HEK293 (cell line): ENCODE measurements around the gene WNT16.

Source experiments
- CTCF ChIP-seq: fragments of 450-650 bp; formaldehyde crosslinking; IDR thresholded peaks from 2 replicates; pipeline ENCODE4 v1.5.1; 2016; ENCODE audit warnings: missing biosample characterization, missing genetic modification characterization
- ELK4 ChIP-seq: IDR thresholded peaks from 2 replicates; pipeline ENCODE4 v1.6.1; 2011; ENCODE audit warnings: mild to moderate bottlenecking, low read depth, low read length, borderline replicate concordance
- HIC1 ChIP-seq: fragments of 450-650 bp; formaldehyde crosslinking; IDR thresholded peaks from 2 replicates; pipeline ENCODE4 v1.5.1; 2016; ENCODE audit warnings: missing biosample characterization, missing genetic modification characterization
- MEIS1 ChIP-seq: sonication (generic); formaldehyde crosslinking; IDR thresholded peaks from 2 replicates; pipeline ENCODE4 v1.8.1; 2022; ENCODE audit warnings: missing genetic modification reagents, mild to moderate bottlenecking, borderline replicate concordance
- OSR2 ChIP-seq: fragments of 450-650 bp; formaldehyde crosslinking; IDR thresholded peaks from 2 replicates; pipeline ENCODE4 v1.5.1; 2016; ENCODE audit warnings: missing biosample characterization, missing genetic modification characterization
- PRDM4 ChIP-seq: fragments of 450-650 bp; formaldehyde crosslinking; IDR thresholded peaks from 2 replicates; pipeline ENCODE4 v1.5.1; 2017; ENCODE audit warnings: missing biosample characterization, missing genetic modification characterization
- PRDM6 ChIP-seq: fragments of 450-650 bp; formaldehyde crosslinking; IDR thresholded peaks from 2 replicates; pipeline ENCODE4 v1.5.1; 2017; ENCODE audit warnings: missing biosample characterization, missing genetic modification characterization
- SP3 ChIP-seq: fragments of 450-650 bp; formaldehyde crosslinking; IDR thresholded peaks from 2 replicates; pipeline ENCODE4 v1.5.1; 2016; ENCODE audit warnings: missing biosample characterization, missing genetic modification characterization
- SP7 ChIP-seq: fragments of 450-650 bp; formaldehyde crosslinking; IDR thresholded peaks from 2 replicates; pipeline ENCODE4 v1.5.1; 2016; ENCODE audit warnings: missing biosample characterization, missing genetic modification characterization
- TCF7L2 ChIP-seq: IDR thresholded peaks from 2 replicates; pipeline ENCODE4 v1.6.1; 2011; ENCODE audit warnings: low read depth, mild to moderate bottlenecking, inconsistent platforms, low read length, moderate library complexity, borderline replicate concordance
- WT1 ChIP-seq: fragments of 450-650 bp; formaldehyde crosslinking; IDR thresholded peaks from 2 replicates; pipeline ENCODE4 v1.5.1; 2016; ENCODE audit warnings: missing biosample characterization, missing genetic modification characterization
- ZBTB20 ChIP-seq: fragments of 450-650 bp; formaldehyde crosslinking; IDR thresholded peaks from 2 replicates; pipeline ENCODE4 v1.5.1; 2016; ENCODE audit warnings: missing biosample characterization, missing genetic modification characterization
- ZFHX2 ChIP-seq: fragments of 450-650 bp; formaldehyde crosslinking; conservative IDR thresholded peaks from 2 replicates; pipeline ENCODE4 v1.5.1; 2016; ENCODE audit warnings: missing biosample characterization, missing genetic modification characterization
- ZNF146 ChIP-seq: fragments of 450-650 bp; formaldehyde crosslinking; IDR thresholded peaks from 2 replicates; pipeline ENCODE4 v1.5.1; 2016; ENCODE audit warnings: missing biosample characterization, missing genetic modification characterization
- ZNF169 ChIP-seq: fragments of 450-650 bp; formaldehyde crosslinking; IDR thresholded peaks from 2 replicates; pipeline ENCODE4 v1.5.1; 2016; ENCODE audit warnings: missing biosample characterization, missing genetic modification characterization
- ZNF18 ChIP-seq: fragments of 450-650 bp; formaldehyde crosslinking; IDR thresholded peaks from 2 replicates; pipeline ENCODE4 v1.5.1; 2016; ENCODE audit warnings: missing biosample characterization, missing genetic modification characterization
- ZNF24 ChIP-seq: fragments of 450-650 bp; formaldehyde crosslinking; IDR thresholded peaks from 2 replicates; pipeline ENCODE4 v1.5.1; 2016; ENCODE audit warnings: missing biosample characterization, missing genetic modification characterization
- ZNF302 ChIP-seq: fragments of 450-650 bp; formaldehyde crosslinking; IDR thresholded peaks from 2 replicates; pipeline ENCODE4 v1.5.1; 2016; ENCODE audit warnings: missing biosample characterization, missing genetic modification characterization, low read depth
- ZNF423 ChIP-seq: fragments of 450-650 bp; formaldehyde crosslinking; IDR thresholded peaks from 2 replicates; pipeline ENCODE4 v1.5.1; 2016; ENCODE audit warnings: missing biosample characterization, missing genetic modification characterization
- ZNF544 ChIP-seq: fragments of 450-650 bp; formaldehyde crosslinking; IDR thresholded peaks from 2 replicates; pipeline ENCODE4 v1.5.0; 2017; ENCODE audit warnings: missing biosample characterization, missing genetic modification characterization
- ZNF621 ChIP-seq: fragments of 450-650 bp; formaldehyde crosslinking; IDR thresholded peaks from 2 replicates; pipeline ENCODE4 v1.5.1; 2017; ENCODE audit warnings: missing biosample characterization, missing genetic modification characterization
- ZNF626 ChIP-seq: fragments of 450-650 bp; sonication (Bioruptor Pico); formaldehyde crosslinking; IDR thresholded peaks from 2 replicates; pipeline ENCODE4 v1.5.1; 2018; ENCODE audit warnings: missing biosample characterization, missing genetic modification characterization, inconsistent platforms
- ZNF777 ChIP-seq: fragments of 450-650 bp; formaldehyde crosslinking; IDR thresholded peaks from 2 replicates; pipeline ENCODE4 v1.5.1; 2017; ENCODE audit warnings: missing biosample characterization, missing genetic modification characterization, borderline replicate concordance
- ZNF792 ChIP-seq: fragments of 450-650 bp; formaldehyde crosslinking; IDR thresholded peaks from 2 replicates; pipeline ENCODE4 v1.5.1; 2016; ENCODE audit warnings: missing biosample characterization, missing genetic modification characterization
- ZNF830 ChIP-seq: fragments of 450-650 bp; IDR thresholded peaks from 2 replicates; pipeline ENCODE4 v1.5.0; 2018; ENCODE audit warnings: missing biosample characterization, missing genetic modification characterization, low read depth, mild to moderate bottlenecking, moderate library complexity
- ZSCAN4 ChIP-seq: fragments of 450-650 bp; formaldehyde crosslinking; IDR thresholded peaks from 2 replicates; pipeline ENCODE4 v1.5.1; 2017; ENCODE audit warnings: missing biosample characterization, missing genetic modification characterization

WNT16 gene

GRCh38 chr7:121313793-121314676, 14.8 kb upstream of the WNT16 start (continued):
- peak; percentile 90 for TF ChIP-seq PRDM4
- peak; percentile 91 for TF ChIP-seq OSR2 (tag by site-specific recombination)
- no peak for TF ChIP-seq ZNF146 (tag by site-specific recombination)
- peak; percentile 76 for TF ChIP-seq ZNF24 (tag by site-specific recombination)
- peak; percentile 58; the same call in 1 of the 2 replicates for TF ChIP-seq TCF7L2
- peak; percentile 20; the same call in 1 of the 2 replicates for TF ChIP-seq ZBTB20 (tag by site-specific recombination)
- no peak for TF ChIP-seq HIC1
- TF ChIP-seq ELK4: no peak
- no peak for TF ChIP-seq ZNF792 (tag by site-specific recombination)
- no peak for TF ChIP-seq CTCF (tag by site-specific recombination)
- peak; percentile 53; the same call in 1 of the 2 replicates for TF ChIP-seq ZNF626
- no peak for TF ChIP-seq ZNF302 (tag by site-specific recombination)
- TF ChIP-seq PRDM6: peak; percentile 96
- peak; percentile 97 for TF ChIP-seq WT1 (tag by site-specific recombination)
- TF ChIP-seq ZFHX2 (tag by site-specific recombination): no peak
- no peak for TF ChIP-seq ZNF621 (tag by site-specific recombination)
- TF ChIP-seq ZNF18 (tag by site-specific recombination): peak; percentile 96
- no peak for TF ChIP-seq ZNF830 (tag by site-specific recombination)
- TF ChIP-seq ZSCAN4: 0 out of 2 replicates have a peak, but pooled peaks have one; percentile 15
- TF ChIP-seq SP7: peak; percentile 99
- no peak for TF ChIP-seq ZNF169 (tag by site-specific recombination)
- no peak for TF ChIP-seq ZNF777
- no peak for TF ChIP-seq MEIS1 (CRISPR knock-in tag)
- no peak for TF ChIP-seq ZNF544 (tag by site-specific recombination)
- peak; percentile 74 for TF ChIP-seq ZNF423
- no peak for TF ChIP-seq SP3 (tag by site-specific recombination)
